OCI-LY1 (cell line): ENCODE data around the gene DGKB.

Source experiments
- EZH2 ChIP-seq: fragments of 200-600 bp; sonication (generic), shearing (Covaris generic); IDR thresholded peaks from 2 replicates; pipeline ENCODE4 v1.8.0; 2017; ENCODE audit warnings: borderline replicate concordance, mixed run types, mild to moderate bottlenecking, antibody characterized with exemption, low read length, moderate library complexity, mixed read lengths
- TF ChIP-seq, protein P1 (sequence below): fragments of 200-600 bp; sonication (generic), shearing (Covaris generic); IDR thresholded peaks from 2 replicates; pipeline ENCODE4 v1.5.1; 2017; ENCODE audit warnings: mild to moderate bottlenecking, antibody characterized with exemption, low read length, moderate library complexity, mixed read lengths

DNA sequence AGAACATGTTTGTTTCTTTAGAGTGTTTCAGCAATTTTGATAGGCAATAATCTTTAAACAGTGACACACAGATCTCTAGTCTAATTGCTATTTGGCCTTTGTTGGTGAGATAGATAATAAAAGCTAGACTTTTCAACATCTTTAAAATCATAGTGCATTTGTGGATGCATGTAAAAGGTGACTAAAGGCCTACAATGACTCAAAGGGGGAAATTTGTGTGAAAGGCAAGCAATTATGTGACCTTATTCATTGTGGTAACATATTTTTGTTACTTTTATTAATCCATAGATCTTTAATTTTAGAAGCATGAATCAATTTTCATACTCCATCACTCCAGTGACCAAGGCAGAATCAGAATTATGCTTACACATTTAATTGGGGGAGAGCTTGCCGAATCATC lies 299.7 kb downstream of the DGKB start:
- no peak for TF ChIP-seq EZH2
- TF ChIP-seq, protein P1, sequence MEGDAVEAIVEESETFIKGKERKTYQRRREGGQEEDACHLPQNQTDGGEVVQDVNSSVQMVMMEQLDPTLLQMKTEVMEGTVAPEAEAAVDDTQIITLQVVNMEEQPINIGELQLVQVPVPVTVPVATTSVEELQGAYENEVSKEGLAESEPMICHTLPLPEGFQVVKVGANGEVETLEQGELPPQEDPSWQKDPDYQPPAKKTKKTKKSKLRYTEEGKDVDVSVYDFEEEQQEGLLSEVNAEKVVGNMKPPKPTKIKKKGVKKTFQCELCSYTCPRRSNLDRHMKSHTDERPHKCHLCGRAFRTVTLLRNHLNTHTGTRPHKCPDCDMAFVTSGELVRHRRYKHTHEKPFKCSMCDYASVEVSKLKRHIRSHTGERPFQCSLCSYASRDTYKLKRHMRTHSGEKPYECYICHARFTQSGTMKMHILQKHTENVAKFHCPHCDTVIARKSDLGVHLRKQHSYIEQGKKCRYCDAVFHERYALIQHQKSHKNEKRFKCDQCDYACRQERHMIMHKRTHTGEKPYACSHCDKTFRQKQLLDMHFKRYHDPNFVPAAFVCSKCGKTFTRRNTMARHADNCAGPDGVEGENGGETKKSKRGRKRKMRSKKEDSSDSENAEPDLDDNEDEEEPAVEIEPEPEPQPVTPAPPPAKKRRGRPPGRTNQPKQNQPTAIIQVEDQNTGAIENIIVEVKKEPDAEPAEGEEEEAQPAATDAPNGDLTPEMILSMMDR = no peak
